OCI-LY1 (cell line): Measurements from ENCODE around the gene VARS2.

Experiments used
- H2AFZ ChIP-seq: fragments of 200-600 bp; sonication (generic), shearing (Covaris generic); 2 replicates; pipeline ENCODE4 v1.6.0; 2014; ENCODE audit warnings: antibody characterized with exemption, mild to moderate bottlenecking, low read length
- H3F3A ChIP-seq: fragments of 200-600 bp; sonication (generic), shearing (Covaris generic); 2 replicates; pipeline ENCODE4 v1.6.0; 2014; ENCODE audit warnings: mild to moderate bottlenecking, antibody characterized with exemption, low read length, moderate library complexity; ENCODE audit not compliant: insufficient read depth
- H3K27ac ChIP-seq: fragments of 200-600 bp; sonication (generic); 2 replicates; pipeline ENCODE4 v1.5.1; 2014; ENCODE audit warnings: low read length, mixed run types, mild to moderate bottlenecking, low read depth; ENCODE audit not compliant: poor library complexity, severe bottlenecking
- H3K27me3 ChIP-seq: fragments of 200-600 bp; sonication (generic); 2 replicates; pipeline ENCODE4 v1.6.0; 2014; ENCODE audit warnings: antibody characterized with exemption, mild to moderate bottlenecking, low read length, moderate library complexity; ENCODE audit not compliant: insufficient read depth
- H3K36me3 ChIP-seq: fragments of 200-600 bp; sonication (generic); 2 replicates; pipeline ENCODE4 v1.6.1; 2014; ENCODE audit warnings: mild to moderate bottlenecking, antibody characterized with exemption, low read length, moderate library complexity, mixed read lengths; ENCODE audit not compliant: insufficient read depth
- H3K4me1 ChIP-seq: fragments of 200-600 bp; sonication (generic); 2 replicates; pipeline ENCODE4 v1.5.1; 2014; ENCODE audit warnings: mild to moderate bottlenecking, low read length, moderate library complexity; ENCODE audit not compliant: insufficient read depth, severe bottlenecking
- H3K4me2 ChIP-seq: fragments of 200-600 bp; sonication (generic), shearing (Covaris generic); 2 replicates; pipeline ENCODE4 v1.6.1; 2014; ENCODE audit warnings: low read length
- H3K4me3 ChIP-seq: fragments of 200-600 bp; sonication (generic); 2 replicates; pipeline ENCODE4 v1.5.1; 2014; ENCODE audit warnings: low read length, low read depth, mild to moderate bottlenecking, mixed read lengths; ENCODE audit not compliant: poor library complexity, severe bottlenecking
- H3K79me2 ChIP-seq: fragments of 200-600 bp; shearing (Covaris generic); 2 replicates; pipeline ENCODE4 v1.6.1; 2016; ENCODE audit warnings: mixed run types, low read length, mixed read lengths; ENCODE audit not compliant: insufficient read depth
- H3K9ac ChIP-seq: fragments of 200-600 bp; sonication (generic), shearing (Covaris generic); 2 replicates; pipeline ENCODE4 v1.6.1; 2014; ENCODE audit warnings: mild to moderate bottlenecking, low read length, mixed read lengths
- H3K9me2 ChIP-seq: fragments of 200-600 bp; sonication (generic), shearing (Covaris generic); 2 replicates; pipeline ENCODE4 v1.6.1; 2014; ENCODE audit warnings: low read depth, mild to moderate bottlenecking, low read length, mixed read lengths
- H3K9me3 ChIP-seq: fragments of 200-600 bp; shearing (Covaris generic); 2 replicates; pipeline ENCODE4 v1.6.1; 2014; ENCODE audit warnings: low read length, mixed read lengths
- H4K20me1 ChIP-seq: fragments of 200-600 bp; sonication (generic), shearing (Covaris generic); 2 replicates; pipeline ENCODE4 v1.6.0; 2016; ENCODE audit warnings: mild to moderate bottlenecking, low read length; ENCODE audit not compliant: insufficient read depth
- CTCF ChIP-seq: fragments of 200-600 bp; sonication (generic), shearing (Covaris generic); IDR thresholded peaks from 2 replicates; pipeline ENCODE4 v1.5.1; 2017; ENCODE audit warnings: mild to moderate bottlenecking, antibody characterized with exemption, low read length, moderate library complexity, mixed read lengths
- EZH2 ChIP-seq: fragments of 200-600 bp; sonication (generic), shearing (Covaris generic); IDR thresholded peaks from 2 replicates; pipeline ENCODE4 v1.8.0; 2017; ENCODE audit warnings: borderline replicate concordance, mixed run types, mild to moderate bottlenecking, antibody characterized with exemption, low read length, moderate library complexity, mixed read lengths

The VARS2 gene

GRCh38 chr6:30957716-30958115, 43.7 kb downstream of the VARS2 start:
- no peak for TF ChIP-seq EZH2
- TF ChIP-seq CTCF: no peak
- H3K4me1 ChIP-seq: peaks cover 13% of the 10 kb centered on the region
- H4K20me1 ChIP-seq: no peaks in the 10 kb centered on the region
- no peaks in the 10 kb centered on the region for H3K79me2 ChIP-seq
- no peak overlapping the region for H3K9ac ChIP-seq
- no peak overlapping the region for H3K4me3 ChIP-seq
- H3K9me3 ChIP-seq: no peaks in the 10 kb centered on the region
- H3K9me2 ChIP-seq: no peaks in the 10 kb centered on the region
- H3K36me3 ChIP-seq: no peaks in the 10 kb centered on the region
- no peak overlapping the region for H2AFZ ChIP-seq
- H3F3A ChIP-seq: no peaks in the 10 kb centered on the region
- no peak overlapping the region for H3K4me2 ChIP-seq
- no peak overlapping the region for H3K27ac ChIP-seq
- peaks cover 5% of the 10 kb centered on the region; the same call in 1 of the 2 replicates for H3K27me3 ChIP-seq

GRCh38 chr6:30960907-30961673, 47.1 kb downstream of the VARS2 start:
- H3K4me1 ChIP-seq: peaks cover 2% of the 10 kb centered on the region
- no peaks in the 10 kb centered on the region for H4K20me1 ChIP-seq
- no peak overlapping the region for H3K27ac ChIP-seq
- no peaks in the 10 kb centered on the region for H3K79me2 ChIP-seq
- no peaks in the 10 kb centered on the region for H3K9me2 ChIP-seq
- H3K4me3 ChIP-seq: no peak overlapping the region
- no peak overlapping the region for H3K9ac ChIP-seq
- no peak overlapping the region for H2AFZ ChIP-seq
- no peaks in the 10 kb centered on the region for H3K9me3 ChIP-seq
- no peaks in the 10 kb centered on the region for H3K36me3 ChIP-seq
- no peaks in the 10 kb centered on the region; the same call in 1 of the 2 replicates for H3K27me3 ChIP-seq
- no peaks in the 10 kb centered on the region for H3F3A ChIP-seq
- no peak for TF ChIP-seq CTCF
- TF ChIP-seq EZH2: no peak
- no peak overlapping the region for H3K4me2 ChIP-seq

GRCh38 chr6:30962716-30963115, 48.7 kb downstream of the VARS2 start:
- H3K4me3 ChIP-seq: no peak overlapping the region
- no peaks in the 10 kb centered on the region for H3K79me2 ChIP-seq
- H3K4me2 ChIP-seq: no peak overlapping the region
- H3K9ac ChIP-seq: no peak overlapping the region
- H3F3A ChIP-seq: no peaks in the 10 kb centered on the region
- H4K20me1 ChIP-seq: no peaks in the 10 kb centered on the region
- H3K27me3 ChIP-seq: no peaks in the 10 kb centered on the region; the same call in 1 of the 2 replicates
- H3K27ac ChIP-seq: no peak overlapping the region
- no peak overlapping the region for H2AFZ ChIP-seq
- H3K9me3 ChIP-seq: no peaks in the 10 kb centered on the region
- TF ChIP-seq EZH2: no peak
- TF ChIP-seq CTCF: no peak
- H3K4me1 ChIP-seq: no peaks in the 10 kb centered on the region
- H3K9me2 ChIP-seq: no peaks in the 10 kb centered on the region
- no peaks in the 10 kb centered on the region for H3K36me3 ChIP-seq
